HG02763 (cell line): ENCODE results near the gene TENT4A.

Source experiments
- ATAC-seq: cut with Tn5 transposase; IDR thresholded peaks from one replicate; pipeline ENCODE4 v1.9.1; 2021; ENCODE audit warnings: mild to moderate bottlenecking, moderate library complexity; ENCODE audit not compliant: unreplicated experiment

Gene TENT4A

GRCh38 chr5:6791031-6791430, 77.8 kb downstream of the TENT4A start:
- no peak for ATAC-seq

GRCh38 chr5:6792376-6792775, 79.1 kb downstream of the TENT4A start:
- ATAC-seq = no peak

- no peak for ATAC-seq
Observed at GRCh38 chr5:6792911-6793471, 79.8 kb downstream of the TENT4A start.

GRCh38 chr5:6801236-6801635, 88.0 kb downstream of the TENT4A start:
- no peak for ATAC-seq

GRCh38 chr5:6803981-6804550, 90.8 kb downstream of the TENT4A start:
- ATAC-seq = no peak

GRCh38 chr5:6804766-6805501, 91.7 kb downstream of the TENT4A start:
- no peak for ATAC-seq

GRCh38 chr5:6805841-6806240, 92.6 kb downstream of the TENT4A start:
- ATAC-seq = no peak
